GM21515 (cell line): ENCODE results near the gene TLR1.
"Not testable (repeated sequence)": the region's sequence is repeated elsewhere in the genome, so short reads cannot be mapped to it uniquely, and the experiment has no call there.

Experiments
- ATAC-seq: cut with Tn5 transposase; IDR thresholded peaks from one replicate; pipeline ENCODE4 v1.9.1; 2021; ENCODE audit not compliant: unreplicated experiment

TLR1 gene

GRCh38 chr4:38804654-38805295, at the start of gene TLR1:
Gene TLR1, minus strand, starts transcription at chr4:38804791. Its CDS starts 5,960 bp downstream, at chr4:38798831.
- ATAC-seq: peak; percentile 40

- ATAC-seq: no peak
Observed at GRCh38 chr4:38846015-38846414, 41.4 kb upstream of the TLR1 start.

GRCh38 chr4:38842994-38843393, 38.4 kb upstream of the TLR1 start:
- ATAC-seq: no peak

- no peak for ATAC-seq
Observed at GRCh38 chr4:38837849-38838248, 33.3 kb upstream of the TLR1 start.

GRCh38 chr4:38837334-38837733, 32.7 kb upstream of the TLR1 start:
- no peak for ATAC-seq

GRCh38 chr4:38834570-38834969, 30.0 kb upstream of the TLR1 start:
- no peak for ATAC-seq

GRCh38 chr4:38832624-38833528, 28.3 kb upstream of the TLR1 start:
- no peak for ATAC-seq

- no peak for ATAC-seq
Observed at GRCh38 chr4:38832206-38832605, 27.6 kb upstream of the TLR1 start.

GRCh38 chr4:38831653-38832052, 27.1 kb upstream of the TLR1 start:
- ATAC-seq: no peak

GRCh38 chr4:38829237-38829636, 24.6 kb upstream of the TLR1 start:
- ATAC-seq: no peak

GRCh38 chr4:38823766-38824165, 19.2 kb upstream of the TLR1 start:
- no peak for ATAC-seq

GRCh38 chr4:38822748-38823303, 18.2 kb upstream of the TLR1 start:
- ATAC-seq: no peak

- ATAC-seq: no peak
Observed at GRCh38 chr4:38821739-38822138, 17.1 kb upstream of the TLR1 start.

GRCh38 chr4:38820329-38821061, 15.9 kb upstream of the TLR1 start:
- ATAC-seq: peak; percentile 35

GRCh38 chr4:38819569-38819968, 15.0 kb upstream of the TLR1 start:
- ATAC-seq: no peak

- ATAC-seq: peak; percentile 43
Observed at GRCh38 chr4:38818441-38818976, 13.9 kb upstream of the TLR1 start.

- no peak for ATAC-seq
Observed at GRCh38 chr4:38815885-38816782, 11.5 kb upstream of the TLR1 start.

GRCh38 chr4:38814386-38814785, 9.8 kb upstream of the TLR1 start:
- no peak for ATAC-seq

GRCh38 chr4:38811297-38811696, 6.7 kb upstream of the TLR1 start:
- ATAC-seq: no peak

- not testable (repeated sequence) for ATAC-seq
Observed at GRCh38 chr4:38807462-38807861, 2.9 kb upstream of the TLR1 start.
